MCF 10A (cell line): Measurements from ENCODE around the gene CMYA5. TPM values are rescaled to one million over a fixed set of nuclear protein-coding genes. Genes with fewer than 3 reads are reported as not detected.

Experiments used
- BruUV-seq: library from RNA; stranded (reverse); fragments of 400-500 nt; replicated peaks from 2 replicates; lab custom pipeline; 2021; lab: Mats Ljungman, UMichigan
- CTCF ChIA-PET: fragments of 300-600 bp; sonication (Branson Sonifier 250); formaldehyde crosslinking; extraction: SDS; loops from one replicate; lab custom pipeline; 2021; ENCODE audit warnings: antibody characterized with exemption, inconsistent platforms; lab: Yijun Ruan, JAX
- POLR2A ChIA-PET: fragments of 300-600, 350-650 bp; sonication (Branson Sonifier 250); formaldehyde crosslinking; extraction: SDS; loops from one replicate; lab custom pipeline; 2020; ENCODE audit warnings: antibody characterized with exemption, inconsistent platforms; lab: Yijun Ruan, JAX
- DNase-seq: peaks from one replicate; pipeline ENCODE4 v3.0.0-alpha.2; 2018; ENCODE audit not compliant: unreplicated experiment
- H3K27ac Mint-ChIP-seq: one replicate; pipeline ENCODE4 v1.8.0; 2022; ENCODE audit warnings: mild to moderate bottlenecking, low read depth, mixed read lengths; ENCODE audit not compliant: unreplicated experiment
- H3K27me3 Mint-ChIP-seq: one replicate; pipeline ENCODE4 v1.8.0; 2022; ENCODE audit warnings: mixed read lengths; ENCODE audit not compliant: insufficient read depth, unreplicated experiment
- H3K36me3 Mint-ChIP-seq: one replicate; pipeline ENCODE4 v1.8.0; 2022; ENCODE audit warnings: mild to moderate bottlenecking, moderate library complexity, mixed read lengths; ENCODE audit not compliant: insufficient read depth, unreplicated experiment
- H3K4me1 Mint-ChIP-seq: one replicate; pipeline ENCODE4 v1.8.0; 2022; ENCODE audit warnings: mixed read lengths; ENCODE audit not compliant: insufficient read depth, unreplicated experiment
- H3K4me3 Mint-ChIP-seq: one replicate; pipeline ENCODE4 v1.8.0; 2022; ENCODE audit warnings: mild to moderate bottlenecking, moderate library complexity, mixed read lengths; ENCODE audit not compliant: unreplicated experiment
- H3K9me3 Mint-ChIP-seq: one replicate; pipeline ENCODE4 v1.8.0; 2022; ENCODE audit warnings: mixed read lengths; ENCODE audit not compliant: unreplicated experiment
- intact Hi-C: fragments of 100-400 bp; cut with micrococcal nuclease; formaldehyde crosslinking; loops from 2 replicates; pipeline ENCODE4 v1.14.1; 2022
- total RNA-seq: library from RNA; stranded (reverse); gene quantifications from 2 replicates; pipeline ENCODE4 v1.2.3, GENCODE V29; 2022
- TF ChIP-seq, protein P1 (sequence below): fragments of 200-600 bp; IDR thresholded peaks from one replicate; pipeline ENCODE4 v1.8.0; 2022; ENCODE audit warnings: antibody characterized with exemption, mild to moderate bottlenecking; ENCODE audit not compliant: unreplicated experiment

The CMYA5 gene
- total RNA-seq, 1 experiment from 2014 or later, result 0.61 TPM

DNA sequence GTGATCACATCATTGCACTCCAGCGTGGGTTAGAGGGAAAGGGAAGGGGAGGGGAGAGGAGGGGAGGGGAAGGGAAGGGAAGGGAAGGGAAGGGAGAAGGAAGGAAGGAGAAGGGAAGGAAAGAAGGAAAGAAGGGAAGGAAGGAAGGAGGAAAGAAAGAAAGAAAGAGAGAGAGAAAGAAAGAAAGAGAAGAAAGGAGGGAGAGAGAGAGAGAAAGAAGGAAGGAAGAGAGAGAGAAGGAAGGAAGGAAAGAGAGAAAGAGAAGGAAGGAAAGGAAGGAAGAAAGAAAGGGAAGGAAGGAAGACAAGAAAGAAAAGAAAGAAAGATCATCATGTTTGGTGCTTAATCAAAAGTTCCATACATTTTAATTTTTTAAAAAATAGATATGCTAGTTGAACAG lies 136.2 kb downstream of the CMYA5 start:
- Mint-ChIP-seq H3K27ac (no peak overlapping the region), H3K36me3 (no peaks in the 10 kb centered on the region), H3K27me3 (no peaks in the 10 kb centered on the region), H3K4me1 (no peaks in the 10 kb centered on the region), H3K4me3 (no peak overlapping the region), H3K9me3 (no peaks in the 10 kb centered on the region)
- DNase-seq, result no peak
- TF ChIP-seq, protein P1, sequence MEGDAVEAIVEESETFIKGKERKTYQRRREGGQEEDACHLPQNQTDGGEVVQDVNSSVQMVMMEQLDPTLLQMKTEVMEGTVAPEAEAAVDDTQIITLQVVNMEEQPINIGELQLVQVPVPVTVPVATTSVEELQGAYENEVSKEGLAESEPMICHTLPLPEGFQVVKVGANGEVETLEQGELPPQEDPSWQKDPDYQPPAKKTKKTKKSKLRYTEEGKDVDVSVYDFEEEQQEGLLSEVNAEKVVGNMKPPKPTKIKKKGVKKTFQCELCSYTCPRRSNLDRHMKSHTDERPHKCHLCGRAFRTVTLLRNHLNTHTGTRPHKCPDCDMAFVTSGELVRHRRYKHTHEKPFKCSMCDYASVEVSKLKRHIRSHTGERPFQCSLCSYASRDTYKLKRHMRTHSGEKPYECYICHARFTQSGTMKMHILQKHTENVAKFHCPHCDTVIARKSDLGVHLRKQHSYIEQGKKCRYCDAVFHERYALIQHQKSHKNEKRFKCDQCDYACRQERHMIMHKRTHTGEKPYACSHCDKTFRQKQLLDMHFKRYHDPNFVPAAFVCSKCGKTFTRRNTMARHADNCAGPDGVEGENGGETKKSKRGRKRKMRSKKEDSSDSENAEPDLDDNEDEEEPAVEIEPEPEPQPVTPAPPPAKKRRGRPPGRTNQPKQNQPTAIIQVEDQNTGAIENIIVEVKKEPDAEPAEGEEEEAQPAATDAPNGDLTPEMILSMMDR, result no peak
- ChIA-PET POLR2A (interaction anchor here (0.6 kb wide), 1 partner anchor 301 kb away, joined by 3 read pairs; no protein-coding TSS in a partner anchor), CTCF (no interaction called here)
- intact Hi-C loops, result no loop called here
- BruUV-seq, result no TSS peak

GRCh38 chr5:79827159-79827629 lies 137.6 kb downstream of the CMYA5 start:
- Mint-ChIP-seq H3K4me3 (no peak overlapping the region), H3K27ac (no peak overlapping the region), H3K27me3 (no peaks in the 10 kb centered on the region), H3K4me1 (no peaks in the 10 kb centered on the region), H3K9me3 (no peaks in the 10 kb centered on the region), H3K36me3 (no peaks in the 10 kb centered on the region)
- no peak for DNase-seq
- TF ChIP-seq, protein P1, result no peak
- intact Hi-C loops, result no loop called here
- ChIA-PET CTCF (interaction anchor here (1.1 kb wide), 1 partner anchor 29 kb away, joined by 3 read pairs; no protein-coding TSS in a partner anchor), POLR2A (no interaction called here)
- BruUV-seq, result no TSS peak

DNA sequence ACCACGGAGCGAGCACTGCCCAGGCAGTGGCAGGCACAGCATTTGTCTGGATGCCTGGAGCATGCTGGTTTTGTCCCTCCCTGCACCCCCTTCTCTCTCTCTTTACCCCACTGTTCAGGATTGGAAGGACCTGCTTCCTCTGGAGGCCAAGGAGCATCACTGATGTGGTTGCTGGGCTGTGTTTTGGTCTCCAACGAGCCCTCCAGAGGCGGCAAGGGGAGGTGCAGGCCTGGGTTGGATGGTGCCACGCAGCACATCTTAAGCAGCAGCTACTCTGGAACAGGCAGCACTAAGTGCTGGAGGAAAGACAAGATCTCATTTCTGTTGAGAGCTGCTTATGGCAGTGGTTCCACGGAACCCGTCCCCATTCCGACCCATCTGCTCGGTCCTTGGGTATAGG lies 139.6 kb downstream of the CMYA5 start:
- H3K27me3 Mint-ChIP-seq, result no peaks in the 10 kb centered on the region
- peak; percentile 4 for DNase-seq
- no peaks in the 10 kb centered on the region for H3K9me3 Mint-ChIP-seq
- no peaks in the 10 kb centered on the region for H3K36me3 Mint-ChIP-seq
- no peaks in the 10 kb centered on the region for H3K4me1 Mint-ChIP-seq
- no peak overlapping the region for H3K27ac Mint-ChIP-seq
- TF ChIP-seq, protein P1, result no peak
- intact Hi-C loops, result no loop called here
- BruUV-seq, result no TSS peak
- ChIA-PET POLR2A (no interaction called here), CTCF (interaction anchor here (0.7 kb wide), 2 partner anchors 12 to 53 kb away, joined by 3 read pairs; no protein-coding TSS in a partner anchor)
- no peak overlapping the region for H3K4me3 Mint-ChIP-seq

DNA sequence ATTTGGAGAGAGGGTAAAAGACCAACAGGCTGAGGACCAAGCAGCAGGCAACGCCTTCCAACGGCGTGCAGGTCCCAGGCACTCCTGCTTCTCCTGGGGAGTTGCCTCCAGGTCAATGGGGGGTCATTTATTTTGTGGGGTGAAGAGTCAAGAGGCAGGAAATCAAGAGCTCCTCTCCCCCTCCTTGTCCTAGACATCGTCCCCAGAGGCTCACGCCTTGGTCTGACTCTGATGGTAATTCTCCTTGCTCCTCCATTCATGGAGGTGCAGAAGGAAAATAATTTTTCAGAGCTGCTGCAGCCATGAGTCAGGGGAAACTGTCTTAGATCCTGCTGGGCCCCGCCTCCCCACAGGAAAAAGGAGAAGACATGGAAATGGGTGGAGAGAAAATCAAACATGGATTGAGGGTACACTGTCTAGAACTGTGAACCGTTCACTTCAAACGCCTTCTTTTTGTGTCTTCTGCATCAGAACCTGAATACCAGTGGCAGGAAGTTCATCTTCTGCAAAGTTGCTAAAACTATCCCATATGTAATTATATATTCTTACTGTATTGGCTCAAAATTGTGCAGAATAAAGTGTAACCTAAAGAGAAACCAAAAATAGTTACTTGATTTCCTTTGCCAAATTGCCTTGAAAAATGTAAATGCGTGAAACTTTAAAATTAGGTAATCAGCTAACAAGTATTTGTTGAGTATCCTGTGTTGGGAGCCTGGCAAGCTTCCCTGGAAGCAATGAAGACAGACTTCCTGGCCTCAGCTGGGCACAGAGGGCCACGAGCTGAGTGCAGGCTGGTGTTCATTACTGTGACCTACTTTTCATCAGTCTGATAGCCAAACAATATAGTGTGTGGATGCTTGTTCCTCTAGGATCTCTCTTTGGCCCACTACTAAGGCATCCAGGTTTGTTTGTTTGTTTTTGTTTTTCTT lies 142.0 kb downstream of the CMYA5 start:
- H3K4me1 Mint-ChIP-seq, result no peaks in the 10 kb centered on the region
- no peaks in the 10 kb centered on the region for H3K9me3 Mint-ChIP-seq
- TF ChIP-seq, protein P1, result no peak
- ChIA-PET POLR2A (interaction anchor here (0.7 kb wide), 2 partner anchors 9 to 252 kb away, joined by 3 read pairs; no protein-coding TSS in a partner anchor), CTCF (interaction anchor here (0.7 to 1.2 kb wide), 2 partner anchors 25 to 88 kb away, joined by 3 to 5 read pairs; no protein-coding TSS in a partner anchor)
- no peak overlapping the region for H3K4me3 Mint-ChIP-seq
- no peak overlapping the region for H3K27ac Mint-ChIP-seq
- no TSS peak for BruUV-seq
- H3K27me3 Mint-ChIP-seq, result no peaks in the 10 kb centered on the region
- intact Hi-C loops, result no loop called here
- no peak for DNase-seq
- H3K36me3 Mint-ChIP-seq, result no peaks in the 10 kb centered on the region
